Ovary (tissue), 3 donors: ENCODE data around the gene LSM12.

ENCODE experiments used
- EP300 ChIP-seq: sonication (generic); formaldehyde crosslinking; IDR thresholded peaks from one replicate; pipeline ENCODE4 v1.6.1; 2017; ENCODE audit warnings: antibody characterized with exemption
- POLR2A ChIP-seq: fragments of 450-650 bp; IDR thresholded peaks from one replicate; pipeline ENCODE4 v1.6.1; 2017; ENCODE audit warnings: antibody characterized with exemption, mild to moderate bottlenecking, moderate library complexity
- TF ChIP-seq, protein P1 (sequence below), 3 donors: fragments of 450-650 bp in 2 of 3; fragments of 200-600 bp in 1 of 3; IDR thresholded peaks; one replicate each; pipeline versions ENCODE4 v1.5.1 to v1.8.0; 2016 to 2022; ENCODE audit warnings: antibody characterized with exemption in 3 of 3, mild to moderate bottlenecking in 1 of 3
- donor health status: DM: no; HTN: no; CAD: no.

DNA sequence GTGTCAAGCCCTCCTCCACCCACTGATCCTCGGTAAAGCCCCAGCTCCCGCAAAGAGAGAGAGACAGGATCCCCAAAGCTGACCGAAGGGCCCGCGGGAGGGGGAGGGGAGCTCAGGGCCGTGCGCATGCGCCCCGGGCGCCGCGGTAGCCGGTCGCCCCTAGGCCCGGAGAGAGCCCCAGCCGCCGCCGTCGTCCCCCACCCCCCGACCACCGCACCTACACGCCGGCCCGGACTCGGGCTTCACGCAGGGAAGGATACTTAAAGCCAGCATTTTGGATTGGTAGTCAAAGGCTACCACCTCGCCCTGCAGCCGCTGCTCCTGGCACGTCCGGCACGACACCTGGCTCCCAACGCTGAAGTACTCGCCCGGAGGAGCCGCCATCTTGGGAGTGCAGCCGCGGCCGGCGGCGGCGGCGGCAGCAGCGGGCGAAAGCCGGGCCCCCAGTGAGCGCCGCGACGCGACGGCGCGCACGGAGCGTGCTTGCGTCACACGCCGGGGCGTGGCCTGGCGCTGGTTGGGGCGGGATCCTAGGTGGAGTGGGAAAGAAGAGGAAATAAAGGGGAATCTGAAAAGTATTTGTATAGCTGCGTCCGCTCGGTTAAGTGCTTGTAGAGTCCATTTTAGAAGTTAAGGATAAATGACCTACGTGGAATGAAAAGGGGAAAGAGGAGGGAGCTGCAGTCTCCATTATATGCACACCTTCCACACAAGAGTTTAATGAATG, at the start of gene LSM12:
- TF ChIP-seq, protein P1, sequence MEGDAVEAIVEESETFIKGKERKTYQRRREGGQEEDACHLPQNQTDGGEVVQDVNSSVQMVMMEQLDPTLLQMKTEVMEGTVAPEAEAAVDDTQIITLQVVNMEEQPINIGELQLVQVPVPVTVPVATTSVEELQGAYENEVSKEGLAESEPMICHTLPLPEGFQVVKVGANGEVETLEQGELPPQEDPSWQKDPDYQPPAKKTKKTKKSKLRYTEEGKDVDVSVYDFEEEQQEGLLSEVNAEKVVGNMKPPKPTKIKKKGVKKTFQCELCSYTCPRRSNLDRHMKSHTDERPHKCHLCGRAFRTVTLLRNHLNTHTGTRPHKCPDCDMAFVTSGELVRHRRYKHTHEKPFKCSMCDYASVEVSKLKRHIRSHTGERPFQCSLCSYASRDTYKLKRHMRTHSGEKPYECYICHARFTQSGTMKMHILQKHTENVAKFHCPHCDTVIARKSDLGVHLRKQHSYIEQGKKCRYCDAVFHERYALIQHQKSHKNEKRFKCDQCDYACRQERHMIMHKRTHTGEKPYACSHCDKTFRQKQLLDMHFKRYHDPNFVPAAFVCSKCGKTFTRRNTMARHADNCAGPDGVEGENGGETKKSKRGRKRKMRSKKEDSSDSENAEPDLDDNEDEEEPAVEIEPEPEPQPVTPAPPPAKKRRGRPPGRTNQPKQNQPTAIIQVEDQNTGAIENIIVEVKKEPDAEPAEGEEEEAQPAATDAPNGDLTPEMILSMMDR (IDR thresholded peaks at IDR 0.05) = no peak
- peak; percentile 74 for TF ChIP-seq POLR2A
- TF ChIP-seq EP300 = no peak
